K562 (cell line): Measurements from ENCODE around the gene TXLNG. TPM values are rescaled to one million over a fixed set of nuclear protein-coding genes. Genes with fewer than 3 reads are reported as not detected.

Experiments
- ATF1 ChIP-seq, 2 experiments: fragments of 450-650 bp in 1 of 2; IDR thresholded peaks; 2 replicates each; pipeline ENCODE4 v1.6.1; 2016; ENCODE audit warnings: missing compliant biosample characterization in 1 of 2, missing genetic modification characterization in 1 of 2
- ATF3 ChIP-seq, 2 experiments: fragments of 450-650 bp in 1 of 2; sonication (generic) in 1 of 2; formaldehyde crosslinking in 1 of 2; IDR thresholded peaks in 1 of 2; conservative IDR thresholded peaks in 1 of 2; 2 replicates each; pipeline versions ENCODE4 v1.6.1 to v1.8.1; 2016 to 2023; ENCODE audit warnings: mild to moderate bottlenecking in 2 of 2, moderate library complexity in 2 of 2, inconsistent platforms in 1 of 2, missing genetic modification reagents in 1 of 2
- ATF7 ChIP-seq: fragments of 450-650 bp; IDR thresholded peaks from 2 replicates; pipeline ENCODE4 v1.7.1; 2014; ENCODE audit warnings: mild to moderate bottlenecking, moderate library complexity
- GABPB2 ChIP-seq: fragments of 250-450 bp; sonication (Bioruptor Pico); conservative IDR thresholded peaks from 2 replicates; pipeline ENCODE4 v1.5.1; 2021; ENCODE audit warnings: mild to moderate bottlenecking
- L3MBTL2 ChIP-seq: fragments of 450-650 bp; IDR thresholded peaks from 2 replicates; pipeline ENCODE4 v1.6.1; 2016; ENCODE audit warnings: mild to moderate bottlenecking, moderate library complexity
- LCOR ChIP-seq: sonication (generic); formaldehyde crosslinking; IDR thresholded peaks from 2 replicates; pipeline ENCODE4 v1.8.0; 2022; ENCODE audit warnings: mild to moderate bottlenecking, missing genetic modification reagents
- MAFG ChIP-seq: fragments of 450-650 bp; conservative IDR thresholded peaks from 2 replicates; pipeline ENCODE4 v1.6.1; 2016; ENCODE audit warnings: missing genetic modification characterization, missing compliant biosample characterization
- NCOR1 ChIP-seq: fragments of 450-650 bp; IDR thresholded peaks from 2 replicates; pipeline ENCODE4 v1.6.1; 2016; ENCODE audit warnings: mild to moderate bottlenecking, moderate library complexity
- NFATC3 ChIP-seq: fragments of 450-650 bp; IDR thresholded peaks from 2 replicates; pipeline ENCODE4 v1.6.1; 2017; ENCODE audit warnings: mild to moderate bottlenecking
- PHF8 ChIP-seq: fragments of 200-600 bp; sonication (generic); IDR thresholded peaks from 2 replicates; pipeline ENCODE4 v1.6.1; 2012; ENCODE audit warnings: mixed run types, mild to moderate bottlenecking, inconsistent platforms, low read length, moderate library complexity, borderline replicate concordance
- PREB ChIP-seq: sonication (generic); formaldehyde crosslinking; IDR thresholded peaks from 2 replicates; pipeline ENCODE4 v1.8.1; 2023; ENCODE audit warnings: mild to moderate bottlenecking, missing genetic modification reagents
- REST ChIP-seq, 2 experiments: fragments of 450-650 bp; formaldehyde crosslinking in 1 of 2; IDR thresholded peaks; 2 replicates each; pipeline versions ENCODE4 v1.4.0 to v1.6.1; 2014 to 2020; ENCODE audit warnings: mild to moderate bottlenecking in 2 of 2, borderline replicate concordance in 1 of 2, low read depth in 1 of 2
- TAF9B ChIP-seq: fragments of 450-650 bp; IDR thresholded peaks from 2 replicates; pipeline ENCODE4 v1.6.1; 2018; ENCODE audit warnings: mild to moderate bottlenecking; ENCODE audit not compliant: partially characterized antibody
- TBP ChIP-seq: optimal IDR thresholded peaks from 2 replicates; pipeline ENCODE3; 2011; ENCODE audit warnings: low read depth, low read length, improper control_type of control experiment
- ZBTB7A ChIP-seq: IDR thresholded peaks from 2 replicates; pipeline ENCODE4 v1.6.1; 2011; ENCODE audit warnings: low read depth, mild to moderate bottlenecking, low read length, moderate library complexity, borderline replicate concordance; ENCODE audit not compliant: control insufficient read depth
- ZNF316 ChIP-seq: fragments of 450-650 bp; IDR thresholded peaks from 2 replicates; pipeline ENCODE4 v1.6.1; 2016
- ZNF384 ChIP-seq: IDR thresholded peaks from 2 replicates; pipeline ENCODE4 v1.6.1; 2012; ENCODE audit warnings: low read depth, low read length, improper control_type of control experiment
- polyA plus RNA-seq, 8 experiments: library from polyadenylated mRNA; depleted of rRNA in 4 of 8; stranded (reverse) in 5 of 8; unstranded in 3 of 8; fragments of >200 nt; fragmentation: Nextera tagmentation in 2 of 8; fragmentation: Illumina TruSeq in 1 of 8; extraction: Ambion mirVana in 2 of 8; extraction: Trizol in 1 of 8; gene quantifications; 2 replicates each; pipeline versions ENCODE4 v1.2.1 to v1.2.3, GENCODE V29; 2011 to 2014; ENCODE audit warnings: inconsistent platforms in 1 of 8, missing spikeins in 1 of 8
- total RNA-seq, 7 experiments: library from RNA; depleted of rRNA in 6 of 7; stranded (reverse); fragments of >200 nt in 6 of 7; fragmentation: Illumina TruSeq in 2 of 7; extraction: Trizol in 2 of 7; gene quantifications; 2 replicates each; pipeline versions ENCODE4 v1.2.1 to v1.2.3, GENCODE V29; 2011 to 2021; ENCODE audit warnings: low replicate concordance in 1 of 7

TXLNG gene
- total and polyA plus RNA-seq, 9 of the 15 experiments (the other 6 are each of a cell fraction or from before 2014, with no cell fraction given), result 13.1 to 47.0 (median 31.6) TPM

- TF ChIP-seq PHF8 (peak; percentile 26; the same call in 1 of the 2 replicates), ATF1 (CRISPR knock-in tag; IDR thresholded peaks at IDR 0.05) (no peak), ATF1 (tag; IDR thresholded peaks at IDR 0.05) (peak; percentile 72), L3MBTL2 (peak; percentile 47; the same call in 1 of the 2 replicates), ATF7 (peak; percentile 57), NCOR1 (peak; percentile 20; the same call in 1 of the 2 replicates), NFATC3 (peak; percentile 44; the same call in 1 of the 2 replicates), ZNF316 (peak; percentile 75), REST (IDR thresholded peaks at IDR 0.05; ENCODE audit: borderline replicate concordance) (peak; percentile 43; the same call in 1 of the 2 replicates), REST (CRISPR knock-in tag; IDR thresholded peaks at IDR 0.05; ENCODE audit: low read depth) (no peak), TAF9B (peak; percentile 12), GABPB2 (CRISPR knock-in tag) (no peak), TBP (peak; percentile 23), LCOR (CRISPR knock-in tag) (0 out of 2 replicates have a peak, but pooled peaks have one; percentile 46), ZBTB7A (peak; percentile 13; the same call in 1 of the 2 replicates), PREB (CRISPR knock-in tag) (no peak), ATF3 (IDR thresholded peaks at IDR 0.05) (no peak), ATF3 (CRISPR knock-in tag; conservative IDR thresholded peaks at IDR 0.05) (no peak), ZNF384 (peak; percentile 45; the same call in 1 of the 2 replicates), MAFG (tag) (peak; percentile 74)
Observed at GRCh38 chrX:16882702-16883486, 96.6 kb downstream of the TXLNG start (continued).
